ENCODE measurements around the gene MPIG6B.

- TF ChIP-seq CTCF (IDR thresholded peaks at IDR 0.05), result peak in 3 of 7 experiments; percentile 48 to 71 (median 64)
- TF ChIP-seq POLR2A (IDR thresholded peaks at IDR 0.05), result peak in 2 of 3 donors; percentile 67 to 68
Measured at GRCh38 chr6:31729515-31729978, 6.4 kb downstream of the MPIG6B start.

Data from body of pancreas (tissue), 4 donors.